HepG2 (cell line): ENCODE results near the gene CENPM. TPM values are rescaled to one million over a fixed set of nuclear protein-coding genes. Genes with fewer than 3 reads are reported as not detected.

Source experiments
- ATAC-seq: fragments of 200-7000 bp; cut with Tn5 transposase; 3 replicates; pipeline ENCODE4 v1.9.1; 2020; ENCODE audit warnings: mild to moderate bottlenecking, moderate library complexity
- BruUV-seq: library from RNA; stranded (reverse); fragments of 400-500 nt; replicated peaks from 2 replicates; lab custom pipeline; 2021; lab: Mats Ljungman, UMichigan
- CTCF ChIA-PET: fragments of 300-600 bp; formaldehyde crosslinking; extraction: SDS; loops from one replicate; lab custom pipeline; 2021; ENCODE audit warnings: low total read pairs, inconsistent platforms, low intra/inter-chr PET ratio; lab: Yijun Ruan, JAX
- POLR2A ChIA-PET: fragments of 350-600 bp; sonication (Branson Sonifier 250); formaldehyde crosslinking; loops from one replicate; lab custom pipeline; 2020; ENCODE audit warnings: antibody characterized with exemption, inconsistent platforms; lab: Yijun Ruan, JAX
- DNase-seq: peaks from one replicate; pipeline ENCODE4 v3.0.0-alpha.2; 2015; ENCODE audit warnings: low spot score
- FAIRE-seq: peaks from 3 replicates; lab custom pipeline; 2011; peaks lifted over from hg19 to GRCh38; lab: Jason Lieb, UNC
- H2AFZ ChIP-seq: one replicate; pipeline ENCODE4 v1.6.1; 2011; ENCODE audit warnings: low read length, inconsistent platforms
- H3K27ac ChIP-seq: fragments of 300-600 bp; 3 replicates; pipeline ENCODE4 v1.8.0; 2011; ENCODE audit warnings: mixed run types, mild to moderate bottlenecking, mixed read lengths, low read length, inconsistent platforms; ENCODE audit not compliant: insufficient read depth; ENCODE audit errors: extremely low read length
- H3K27me3 ChIP-seq, 2 experiments: fragments of 200-600 bp in 1 of 2; 2 replicates in 1 of 2; 3 replicates in 1 of 2; pipeline versions ENCODE4 v1.6.0 to v1.8.0; 2011; ENCODE audit warnings: low read length in 2 of 2, mild to moderate bottlenecking in 2 of 2, moderate library complexity in 2 of 2, inconsistent platforms in 1 of 2; ENCODE audit not compliant: insufficient read depth in 2 of 2, control insufficient read depth in 1 of 2
- H3K36me3 ChIP-seq, 2 experiments: fragments of 200-600 bp in 1 of 2; replicated peaks in 1 of 2; 2 replicates in 1 of 2; 3 replicates in 1 of 2; pipeline versions ENCODE4 v1.5.1 to v1.8.0; 2011; ENCODE audit warnings: low read length in 2 of 2, inconsistent platforms in 1 of 2; ENCODE audit not compliant: insufficient read depth in 2 of 2, control insufficient read depth in 1 of 2
- H3K4me1 ChIP-seq: 2 replicates; pipeline ENCODE4 v1.5.1; 2012; ENCODE audit warnings: low read length, inconsistent platforms; ENCODE audit not compliant: insufficient read depth
- H3K4me2 ChIP-seq: 2 replicates; pipeline ENCODE4 v1.6.0; 2011; ENCODE audit warnings: low read depth, low read length, inconsistent platforms
- H3K4me3 ChIP-seq, 3 experiments: fragments of 200-600 bp in 1 of 3; sonication (generic), shearing (Covaris generic) in 1 of 3; replicated peaks in 1 of 3; 2 replicates each; pipeline ENCODE4 v1.5.1; 2011 to 2016; ENCODE audit warnings: low read length in 3 of 3, inconsistent platforms in 2 of 3, low read depth in 2 of 3, mild to moderate bottlenecking in 2 of 3, control low read depth in 1 of 3, mixed read lengths in 1 of 3; ENCODE audit not compliant: insufficient read depth in 1 of 3
- H3K79me2 ChIP-seq: one replicate; pipeline ENCODE4 v1.6.1; 2011; ENCODE audit warnings: low read length, inconsistent platforms; ENCODE audit not compliant: insufficient read depth
- H3K9ac ChIP-seq: 2 replicates; pipeline ENCODE4 v1.6.0; 2011; ENCODE audit warnings: mild to moderate bottlenecking, low read depth, low read length, inconsistent platforms; ENCODE audit not compliant: insufficient read depth
- H3K9me3 ChIP-seq: 2 replicates; pipeline ENCODE4 v1.5.1; 2012; ENCODE audit warnings: mild to moderate bottlenecking, low read length
- H4K20me1 ChIP-seq: 2 replicates; pipeline ENCODE4 v1.6.0; 2011; ENCODE audit warnings: inconsistent platforms, mild to moderate bottlenecking, low read length, moderate library complexity; ENCODE audit not compliant: insufficient read depth
- ADNP ChIP-seq: sonication (generic); formaldehyde crosslinking; IDR thresholded peaks from 2 replicates; pipeline ENCODE4 v1.4.0; 2020; ENCODE audit warnings: missing genetic modification reagents
- EEA1 ChIP-seq: sonication (generic); formaldehyde crosslinking; IDR thresholded peaks from 2 replicates; pipeline ENCODE4 v1.5.1; 2020; ENCODE audit warnings: mild to moderate bottlenecking, missing genetic modification reagents, borderline replicate concordance
- FOXC1 ChIP-seq: sonication (generic); formaldehyde crosslinking; IDR thresholded peaks from 2 replicates; pipeline ENCODE4 v1.8.0; 2022; ENCODE audit warnings: mild to moderate bottlenecking, missing genetic modification reagents, borderline replicate concordance
- HDAC1 ChIP-seq: sonication (generic); formaldehyde crosslinking; IDR thresholded peaks from 2 replicates; pipeline ENCODE4 v1.5.1; 2020; ENCODE audit warnings: mild to moderate bottlenecking, missing genetic modification reagents
- KDM5B ChIP-seq: sonication (generic); formaldehyde crosslinking; IDR thresholded peaks from 2 replicates; pipeline ENCODE4 v1.4.0; 2020; ENCODE audit warnings: missing genetic modification reagents, mild to moderate bottlenecking, borderline replicate concordance
- NFKBIZ ChIP-seq: IDR thresholded peaks from 2 replicates; pipeline ENCODE4 v1.6.1; 2018; ENCODE audit warnings: missing genetic modification reagents, missing compliant biosample characterization
- STAT6 ChIP-seq: sonication (generic); formaldehyde crosslinking; IDR thresholded peaks from 2 replicates; pipeline ENCODE4 v1.4.0; 2020; ENCODE audit warnings: missing genetic modification reagents, mild to moderate bottlenecking, borderline replicate concordance
- ZBTB10 ChIP-seq: sonication (generic); formaldehyde crosslinking; IDR thresholded peaks from 2 replicates; pipeline ENCODE4 v1.4.0; 2020; ENCODE audit warnings: missing genetic modification reagents, borderline replicate concordance
- ZBTB44 ChIP-seq: sonication (generic); formaldehyde crosslinking; IDR thresholded peaks from 2 replicates; pipeline ENCODE4 v1.4.0; 2020; ENCODE audit warnings: missing genetic modification reagents
- ZNF160 ChIP-seq: sonication (generic); formaldehyde crosslinking; IDR thresholded peaks from 2 replicates; pipeline ENCODE4 v1.8.0; 2022; ENCODE audit warnings: mild to moderate bottlenecking, inconsistent platforms, missing genetic modification reagents
- ZNF441 ChIP-seq: sonication (generic); formaldehyde crosslinking; IDR thresholded peaks from 2 replicates; pipeline ENCODE4 v1.7.0; 2021; ENCODE audit warnings: missing genetic modification reagents, borderline replicate concordance
- ZNF616 ChIP-seq: sonication (generic); formaldehyde crosslinking; IDR thresholded peaks from 2 replicates; pipeline ENCODE4 v1.5.0; 2020; ENCODE audit warnings: low read depth, mild to moderate bottlenecking, missing genetic modification reagents
- WGBS: methylation state at CpG from one replicate; pipeline ENCODE4 v1.1.6; 2017; ENCODE audit warnings: low lambda C conversion rate; 5-methylcytosine and 5-hydroxymethylcytosine counted together
- in situ Hi-C: cut with HindIII; loops from 2 replicates; pipeline ENCODE4 v1.10.0; 2017; ENCODE audit warnings: low pct_unique_long_range_greater_than_20kb; ENCODE audit not compliant: extremely low pct_ligation_motif_present
- intact Hi-C: fragments of 100-400 bp; cut with micrococcal nuclease; formaldehyde crosslinking; loops from one replicate; pipeline ENCODE4 v1.10.0; 2022; ENCODE audit not compliant: unreplicated experiment
- polyA plus RNA-seq, 8 experiments: library from polyadenylated mRNA; depleted of rRNA in 3 of 8; stranded (reverse) in 7 of 8; unstranded in 1 of 8; fragments of >200 nt; fragmentation: Illumina TruSeq in 4 of 8; extraction: Trizol in 4 of 8; gene quantifications; 2 replicates each; pipeline versions ENCODE4 v1.2.1 to v1.2.3, GENCODE V29; 2011 to 2016; ENCODE audit warnings: low read depth in 4 of 8, missing spikeins in 1 of 8, mixed read lengths in 1 of 8; ENCODE audit not compliant: insufficient read depth in 1 of 8
- total RNA-seq, 5 experiments: library from RNA; depleted of rRNA; stranded (reverse); fragments of >200 nt; fragmentation: Illumina TruSeq; extraction: Trizol; gene quantifications; 2 replicates each; pipeline ENCODE4 v1.2.3, GENCODE V29; 2016; ENCODE audit warnings: low read depth in 1 of 5

Gene CENPM
- total and polyA plus RNA-seq, 2 of the 13 experiments (the other 11 are each of a cell fraction or from before 2014, with no cell fraction given) = 11.2 to 37.3 TPM

- Histone ChIP-seq H3K27me3 (peaks cover 0 to 3% of the 10 kb centered on the region in 2 experiments; a peak in 1 of 5 replicates), H3K4me2 (no peak overlapping the region), H4K20me1 (no peaks in the 10 kb centered on the region), H2AFZ (no peak overlapping the region), H3K9ac (no peak overlapping the region), H3K79me2 (no peaks in the 10 kb centered on the region), H3K4me3 (no peak overlapping the region), H3K36me3 (no peaks in the 10 kb centered on the region), H3K9me3 (no peaks in the 10 kb centered on the region), H3K4me1 (peaks cover 5% of the 10 kb centered on the region; the same call in 1 of the 2 replicates), H3K27ac (no peak overlapping the region)
- DNase-seq = no peak
- intact Hi-C loops = no loop called here
- ChIA-PET CTCF (no interaction called here), POLR2A (no interaction called here)
- in situ Hi-C loops = loop anchor here (25.0 kb wide), 1 partner anchor 474 kb away; the partner anchor contains the start of gene NFAM1
- BruUV-seq = no TSS peak
- TF ChIP-seq FOXC1 (no peak), HDAC1 (no peak), ZNF441 (CRISPR knock-in tag) (no peak), STAT6 (CRISPR knock-in tag) (no peak), ZNF616 (CRISPR knock-in tag) (no peak), NFKBIZ (no peak), ZBTB10 (CRISPR knock-in tag) (no peak), KDM5B (no peak), EEA1 (CRISPR knock-in tag) (no peak), ZBTB44 (CRISPR knock-in tag) (no peak), ZNF160 (CRISPR knock-in tag) (no peak), ADNP (no peak)
- FAIRE-seq = no peak
- ATAC-seq = no peak
- 36% methylated on average over 9 of the region's 9 CpGs for WGBS
Observed at GRCh38 chr22:41963453-41964111, 16.6 kb upstream of the CENPM start.
